Stimulated activated naive CD4-positive, alpha-beta T cell (primary cell): ENCODE measurements around the gene CCR3.

Source experiments
- DNase-seq, 6 experiments: peaks; one replicate each; lab custom pipeline; 2025; lab: John Stamatoyannopoulos, UW

The CCR3 gene

DNA sequence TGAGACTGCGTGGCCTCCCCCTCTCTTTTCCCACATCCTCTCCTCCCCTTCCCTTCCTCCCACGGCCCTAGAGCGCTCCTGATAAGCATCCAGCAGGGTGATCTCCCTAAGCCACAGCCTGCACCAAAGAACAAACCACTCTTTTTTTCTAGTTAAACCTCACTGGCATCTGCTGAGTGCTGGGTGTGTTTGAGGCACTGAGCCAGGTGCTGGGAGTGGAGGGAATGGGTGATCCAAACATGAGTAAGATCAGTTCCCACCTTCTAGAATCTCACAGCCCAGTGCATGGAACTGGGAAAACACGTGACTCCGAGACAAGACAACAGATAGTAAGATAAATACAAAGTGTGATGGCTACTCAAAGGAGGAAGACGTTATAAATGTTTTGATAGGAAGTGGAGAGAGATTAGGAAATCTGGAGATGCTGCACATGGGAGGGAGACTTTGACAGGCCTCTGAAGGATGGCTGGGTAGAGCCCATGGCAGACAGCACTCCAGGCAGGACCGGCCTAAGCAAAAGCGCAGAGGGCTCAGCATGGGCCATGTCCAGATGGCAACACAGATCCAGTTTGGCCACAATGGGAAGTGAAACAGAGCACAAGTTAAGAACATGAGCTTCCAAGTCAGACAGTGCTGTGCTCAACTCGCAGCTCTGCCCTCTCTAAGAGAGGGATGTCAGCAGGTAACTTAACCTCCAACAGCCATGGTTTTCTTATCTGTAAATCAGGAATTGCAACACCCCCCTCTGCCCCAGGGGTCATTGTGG is 55.6 kb downstream of the CCR3 start:
- DNase-seq, result no peak

DNA sequence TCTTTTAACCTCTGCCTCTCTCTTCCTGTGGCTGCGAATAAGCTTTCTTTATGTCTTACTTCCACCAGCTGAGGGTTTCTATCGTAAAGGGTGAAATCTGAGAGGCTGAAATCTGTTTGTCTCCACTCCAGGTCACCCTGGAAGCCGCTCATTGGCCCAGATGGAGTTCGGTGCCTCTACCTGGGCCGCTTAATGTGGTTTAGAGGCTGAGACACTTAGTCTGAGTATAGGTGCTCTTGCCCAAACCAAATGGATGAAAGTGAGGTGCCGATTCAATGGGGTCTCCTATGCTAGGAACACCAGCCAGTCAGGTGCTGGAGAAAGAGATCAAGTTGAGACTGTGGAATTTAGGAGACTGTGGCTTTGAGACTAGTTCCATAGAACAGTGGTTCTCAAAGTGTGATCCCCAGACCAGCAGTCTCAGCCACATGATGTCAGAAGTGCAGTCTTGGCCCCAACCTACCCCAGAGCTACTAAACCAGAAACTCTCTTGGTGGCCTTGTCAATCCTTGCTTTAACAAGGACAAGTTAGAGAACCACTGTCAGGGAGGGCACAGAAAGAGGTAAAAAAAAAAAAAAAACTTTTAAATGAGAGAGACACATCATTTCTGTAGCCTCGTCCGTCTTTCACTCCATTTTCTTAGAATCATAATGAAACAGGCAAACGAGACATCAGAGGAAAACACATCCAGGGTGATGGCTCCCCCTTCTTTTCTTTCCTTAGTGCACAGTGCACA is 56.8 kb downstream of the CCR3 start:
- no peak for DNase-seq

DNA sequence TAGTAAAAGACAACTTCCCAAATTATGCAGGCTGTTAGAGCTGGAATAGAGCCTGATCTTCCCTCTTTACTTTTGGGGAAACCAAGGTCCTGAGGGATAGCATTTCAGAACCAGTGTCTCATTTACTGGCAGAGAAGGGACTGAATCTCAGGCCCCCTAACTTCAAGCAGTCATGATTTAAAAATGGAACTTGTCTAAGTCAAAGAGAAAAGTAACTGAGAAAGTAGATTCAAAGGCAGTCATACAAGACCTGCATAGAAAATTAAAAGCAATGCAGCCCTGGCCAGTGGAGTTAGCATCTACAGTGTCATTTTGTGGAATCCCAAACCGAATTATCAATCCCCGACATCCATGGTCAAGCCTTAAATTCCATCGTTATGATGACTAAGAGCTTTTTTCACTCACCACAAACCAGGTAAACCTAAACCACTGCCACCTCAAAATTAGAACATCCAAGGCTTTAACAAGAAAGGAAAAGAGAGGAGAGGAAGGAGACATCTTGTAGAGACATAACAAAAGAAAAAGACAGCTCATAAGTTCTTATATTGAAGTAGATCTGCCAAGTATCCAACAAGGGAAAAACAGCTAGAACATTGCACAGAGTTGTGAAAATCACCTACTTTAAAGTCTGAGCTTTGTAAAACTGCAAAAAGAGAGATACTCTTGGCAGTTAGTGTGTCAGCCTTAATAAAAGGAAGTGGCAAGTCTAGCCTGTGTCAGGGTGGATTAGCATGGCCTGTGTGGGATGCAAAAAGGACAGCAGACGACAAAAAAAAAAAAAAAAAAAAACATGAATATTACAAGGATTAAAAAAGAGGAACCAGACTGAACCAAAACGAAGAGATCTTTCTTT is 57.6 kb downstream of the CCR3 start:
- DNase-seq, result no peak

DNA sequence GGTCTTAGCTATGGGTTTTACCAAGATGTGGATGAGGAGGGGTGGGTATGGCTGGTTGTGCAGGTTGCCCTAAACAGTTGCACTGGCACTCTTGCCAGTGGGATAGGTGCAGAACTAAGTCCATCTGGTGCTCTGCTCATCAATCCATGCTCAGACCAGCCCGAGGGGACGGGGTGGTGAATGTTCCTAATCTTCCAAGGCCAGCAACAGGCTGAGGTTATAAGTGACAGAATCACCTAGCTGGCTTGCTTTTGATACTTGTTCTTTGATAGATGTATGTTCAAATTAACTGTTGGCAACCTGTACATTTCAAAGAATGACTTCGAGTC is 58.2 kb downstream of the CCR3 start:
- DNase-seq, result no peak

DNA sequence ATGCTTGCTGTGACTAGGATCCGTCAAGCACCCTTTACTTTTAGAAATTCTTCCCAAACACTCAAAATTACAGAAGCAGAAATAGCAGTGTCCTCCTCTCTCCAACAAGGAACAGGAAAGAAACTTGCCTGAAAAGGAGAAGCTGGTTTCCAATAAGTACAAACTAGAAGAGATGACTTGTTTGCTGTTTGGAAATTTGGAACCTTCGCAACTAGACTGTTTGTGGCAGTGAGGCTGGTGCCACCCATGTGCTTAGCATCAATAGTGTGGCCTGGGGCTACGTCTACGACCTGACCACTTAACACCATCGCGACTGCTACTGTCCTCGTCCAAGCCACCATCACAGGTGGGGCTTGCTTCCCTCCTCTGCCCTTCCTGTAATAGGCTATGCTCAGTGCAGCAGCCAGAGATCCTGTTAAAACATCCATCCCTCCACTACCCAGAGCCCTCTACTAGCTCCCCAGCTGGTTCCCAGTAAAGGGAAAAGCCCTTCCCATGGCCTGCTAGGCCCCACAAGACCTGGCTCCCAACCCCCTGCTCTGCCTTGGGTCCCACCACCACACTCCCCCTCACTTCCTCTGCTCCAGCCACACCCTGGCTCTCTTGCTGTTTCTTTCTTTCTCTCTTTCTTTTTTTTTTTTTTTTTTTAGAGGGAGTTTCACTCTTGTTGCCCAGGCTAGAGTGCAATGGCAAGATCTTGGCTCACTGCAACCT is 59.0 kb downstream of the CCR3 start:
- DNase-seq, result no peak

DNA sequence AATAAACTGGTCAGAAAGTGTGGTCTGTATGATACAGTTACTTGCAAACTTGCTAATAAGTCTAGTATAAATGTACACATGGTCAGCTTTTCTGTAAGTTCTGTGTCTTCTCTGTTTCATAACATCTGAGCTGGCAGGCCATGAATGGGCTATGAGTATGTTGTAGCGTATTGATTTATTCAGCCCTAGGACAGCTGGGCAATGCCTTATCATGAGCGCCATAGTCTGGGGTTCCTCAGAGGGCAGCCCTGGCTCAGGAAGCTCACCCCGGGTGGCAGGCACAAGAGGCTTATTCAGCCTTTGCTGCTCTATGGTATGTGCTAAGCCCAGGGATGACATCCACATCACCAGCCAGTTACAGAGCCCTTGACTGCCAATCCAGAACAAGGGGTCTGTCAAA is 61.0 kb downstream of the CCR3 start:
- DNase-seq, result no peak

DNA sequence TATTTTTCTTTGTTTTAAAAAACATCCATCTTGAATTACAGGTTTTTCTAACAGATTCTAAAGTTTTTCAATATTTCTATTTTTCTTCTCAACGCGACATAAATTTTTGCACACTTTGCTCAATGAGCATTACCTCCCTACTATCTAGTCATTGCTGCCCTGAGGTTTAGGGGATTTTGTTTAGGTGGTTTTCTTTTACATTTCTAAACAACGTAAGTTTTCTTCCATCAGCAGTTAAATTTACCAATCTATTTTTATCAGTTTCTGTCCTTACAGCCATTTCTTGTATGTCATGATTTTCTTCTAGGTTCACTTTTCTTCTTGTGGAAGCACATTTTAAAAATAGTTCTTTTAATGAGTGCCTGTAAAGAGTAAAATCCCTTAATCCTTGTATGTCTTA is 62.5 kb downstream of the CCR3 start:
- DNase-seq, result no peak

DNA sequence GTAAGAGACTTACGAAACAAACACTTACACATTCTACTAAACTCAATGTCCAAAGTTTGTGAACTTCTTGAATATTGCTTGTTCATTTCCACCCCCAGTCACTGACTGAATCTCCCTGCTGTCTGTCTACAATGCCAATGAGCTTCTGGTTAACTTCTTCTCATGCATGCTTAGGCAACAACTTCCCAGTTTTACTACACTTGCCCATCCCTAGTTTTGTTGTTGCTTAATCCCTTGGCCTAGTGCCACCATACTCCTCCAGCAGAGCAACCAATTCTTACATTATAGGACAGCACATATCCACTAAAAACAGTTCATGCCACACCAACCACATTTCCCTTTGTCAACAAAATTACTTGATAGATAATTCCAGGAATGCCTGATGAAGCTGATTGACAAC is 70.7 kb downstream of the CCR3 start:
- no peak for DNase-seq

DNA sequence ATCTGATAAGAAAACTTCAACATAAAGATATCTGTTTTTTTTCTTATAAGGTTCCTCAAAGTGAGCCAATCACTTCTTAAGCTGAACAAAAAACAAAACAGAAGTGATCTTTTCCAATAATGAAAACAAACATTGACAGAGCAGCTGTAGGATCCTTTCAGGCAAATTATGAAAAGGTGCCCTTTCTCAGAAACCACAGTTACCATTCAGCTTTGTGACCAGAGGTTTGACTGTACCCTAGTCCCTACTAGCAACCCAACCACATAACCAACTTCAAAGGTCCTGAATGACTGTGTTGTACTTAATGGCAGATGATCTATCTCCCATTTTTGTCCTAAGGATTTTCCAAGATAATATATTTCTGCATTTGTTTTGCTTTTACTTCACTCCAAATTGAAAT is 72.3 kb downstream of the CCR3 start:
- DNase-seq, result no peak

DNA sequence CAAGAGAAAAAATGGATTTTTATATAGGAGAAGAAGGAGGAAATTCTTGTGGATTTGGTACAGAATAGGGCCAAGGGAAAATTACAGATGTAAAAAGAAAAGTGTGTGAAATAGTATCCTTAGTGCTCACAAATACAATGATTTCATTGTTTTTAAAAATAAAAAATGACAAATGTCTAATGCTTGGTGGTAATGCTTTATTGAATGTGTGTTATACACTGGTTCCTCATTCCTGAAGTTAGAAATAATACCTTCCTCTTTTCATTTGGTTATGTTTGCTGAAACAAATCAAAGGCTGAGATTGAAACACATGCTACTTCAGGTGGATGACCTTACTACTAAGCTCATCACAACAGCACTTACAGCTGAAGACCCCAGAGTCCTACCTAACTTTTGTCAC is 73.9 kb downstream of the CCR3 start:
- no peak for DNase-seq
